ENCODE results near the gene NOX4.
"Not testable (repeated sequence)": the region's sequence is repeated elsewhere in the genome, so short reads cannot be mapped to it uniquely, and the experiment has no call there.

Gene NOX4

DNA sequence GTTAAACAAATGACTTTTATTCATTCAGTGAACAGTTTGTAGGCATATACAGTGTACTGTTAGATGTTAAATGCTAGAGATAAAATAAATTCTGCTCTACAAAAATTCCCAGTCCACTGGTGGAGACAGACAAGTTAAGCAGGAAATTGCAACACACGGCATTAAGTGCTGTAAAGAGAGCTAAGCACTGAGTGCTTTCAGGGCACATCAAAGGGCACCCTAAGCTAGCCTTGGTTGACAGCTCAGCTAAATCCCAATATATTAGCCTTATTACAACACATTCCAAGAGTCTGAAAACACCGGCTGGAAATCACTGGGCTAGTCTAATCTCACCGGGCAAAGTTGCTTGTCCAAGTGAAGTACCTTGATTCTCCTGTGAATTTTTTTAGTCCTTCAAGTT is 55.1 kb downstream of the NOX4 start:
- H3K9ac ChIP-seq (ENCODE audit: low read length), result no peak overlapping the region
- no peaks in the 10 kb centered on the region for H3K79me2 ChIP-seq (ENCODE audit: low read length)
- peaks cover 7% of the 10 kb centered on the region; the same call in 1 of the 2 replicates for H3K4me1 ChIP-seq (ENCODE audit: low read length)
- H3K4me2 ChIP-seq (ENCODE audit: low read length), result no peak overlapping the region
- no peak for TF ChIP-seq EZH2phosphoT487 (IDR thresholded peaks at IDR 0.05; ENCODE audit: low read depth)
- no peaks in the 10 kb centered on the region for H3K9me3 ChIP-seq (ENCODE audit: insufficient read depth, low read length)
- no peak overlapping the region for H3K4me3 ChIP-seq (ENCODE audit: low read length)
- H3K27ac ChIP-seq (ENCODE audit: low read length), result no peak overlapping the region
- no peaks in the 10 kb centered on the region for H3K36me3 ChIP-seq (replicated peaks; ENCODE audit: low read depth, low read length)
- H3K27me3 ChIP-seq (ENCODE audit: low read depth, low read length), result no peaks in the 10 kb centered on the region
- H2AFZ ChIP-seq (ENCODE audit: low read depth, low read length), result no peak overlapping the region
- H4K20me1 ChIP-seq (ENCODE audit: insufficient read depth, low read length), result no peaks in the 10 kb centered on the region

DNA sequence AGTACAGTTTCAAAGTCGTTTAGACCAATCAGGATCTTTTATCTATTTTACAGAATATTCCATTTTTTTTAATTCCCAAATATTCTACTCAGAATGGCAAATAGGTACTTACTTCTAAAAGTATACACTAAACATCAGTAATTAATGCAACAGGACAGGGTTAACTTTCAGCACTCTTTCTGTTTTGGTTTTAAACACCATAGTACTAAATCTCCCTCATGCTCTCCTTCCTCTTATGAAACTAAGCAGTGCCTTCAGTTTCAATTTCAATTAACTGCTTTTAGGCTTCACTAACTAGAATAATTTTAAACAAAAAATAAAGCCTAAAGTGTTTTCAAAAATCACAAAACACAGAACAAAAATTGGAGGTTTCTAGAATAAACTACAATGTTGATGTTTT is 57.9 kb downstream of the NOX4 start:
- peak overlapping the region; percentile 6; the same call in 1 of the 2 replicates for H3K4me2 ChIP-seq (ENCODE audit: low read length)
- H3K4me3 ChIP-seq (ENCODE audit: low read length), result no peak overlapping the region
- H3K9ac ChIP-seq (ENCODE audit: low read length), result no peak overlapping the region
- no peak overlapping the region for H3K27ac ChIP-seq (ENCODE audit: low read length)
- TF ChIP-seq, protein P1, sequence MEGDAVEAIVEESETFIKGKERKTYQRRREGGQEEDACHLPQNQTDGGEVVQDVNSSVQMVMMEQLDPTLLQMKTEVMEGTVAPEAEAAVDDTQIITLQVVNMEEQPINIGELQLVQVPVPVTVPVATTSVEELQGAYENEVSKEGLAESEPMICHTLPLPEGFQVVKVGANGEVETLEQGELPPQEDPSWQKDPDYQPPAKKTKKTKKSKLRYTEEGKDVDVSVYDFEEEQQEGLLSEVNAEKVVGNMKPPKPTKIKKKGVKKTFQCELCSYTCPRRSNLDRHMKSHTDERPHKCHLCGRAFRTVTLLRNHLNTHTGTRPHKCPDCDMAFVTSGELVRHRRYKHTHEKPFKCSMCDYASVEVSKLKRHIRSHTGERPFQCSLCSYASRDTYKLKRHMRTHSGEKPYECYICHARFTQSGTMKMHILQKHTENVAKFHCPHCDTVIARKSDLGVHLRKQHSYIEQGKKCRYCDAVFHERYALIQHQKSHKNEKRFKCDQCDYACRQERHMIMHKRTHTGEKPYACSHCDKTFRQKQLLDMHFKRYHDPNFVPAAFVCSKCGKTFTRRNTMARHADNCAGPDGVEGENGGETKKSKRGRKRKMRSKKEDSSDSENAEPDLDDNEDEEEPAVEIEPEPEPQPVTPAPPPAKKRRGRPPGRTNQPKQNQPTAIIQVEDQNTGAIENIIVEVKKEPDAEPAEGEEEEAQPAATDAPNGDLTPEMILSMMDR (IDR thresholded peaks at IDR 0.05; ENCODE audit: low read depth, low read length), result no peak
- no peak for TF ChIP-seq EZH2phosphoT487 (IDR thresholded peaks at IDR 0.05; ENCODE audit: low read depth)
- no peaks in the 10 kb centered on the region for H3K79me2 ChIP-seq (ENCODE audit: low read length)
- no peak overlapping the region for H2AFZ ChIP-seq (ENCODE audit: low read depth, low read length)
- no peaks in the 10 kb centered on the region for H4K20me1 ChIP-seq (ENCODE audit: insufficient read depth, low read length)
- H3K27me3 ChIP-seq (ENCODE audit: low read depth, low read length), result no peaks in the 10 kb centered on the region
- peaks cover 7% of the 10 kb centered on the region; the same call in 1 of the 2 replicates for H3K4me1 ChIP-seq (ENCODE audit: low read length)
- H3K36me3 ChIP-seq (replicated peaks; ENCODE audit: low read depth, low read length), result no peaks in the 10 kb centered on the region
- no peaks in the 10 kb centered on the region for H3K9me3 ChIP-seq (ENCODE audit: insufficient read depth, low read length)

DNA sequence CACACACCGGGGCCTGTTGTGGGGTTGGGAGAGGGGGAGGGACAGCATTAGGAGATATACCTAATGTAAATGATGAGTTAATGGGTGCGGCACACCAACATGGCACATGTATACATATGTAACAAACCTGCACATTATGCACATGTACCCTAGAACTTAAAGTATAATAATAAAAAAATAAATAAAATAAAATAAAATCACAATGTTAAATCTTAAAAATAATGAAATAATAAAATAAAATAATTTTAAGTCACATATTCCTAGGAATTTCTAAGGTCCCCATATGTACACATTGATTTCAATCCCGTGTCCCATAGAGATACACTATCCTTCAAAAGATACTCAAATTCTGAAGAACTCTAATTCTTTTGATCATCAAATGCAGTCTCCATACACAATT is 59.0 kb downstream of the NOX4 start:
- not testable (repeated sequence) for H3K9ac ChIP-seq (ENCODE audit: low read length); H4K20me1 ChIP-seq (ENCODE audit: insufficient read depth, low read length); H3K4me2 ChIP-seq (ENCODE audit: low read length); H2AFZ ChIP-seq (ENCODE audit: low read depth, low read length); H3K79me2 ChIP-seq (ENCODE audit: low read length); H3K27ac ChIP-seq (ENCODE audit: low read length); H3K27me3 ChIP-seq (ENCODE audit: low read depth, low read length); H3K36me3 ChIP-seq (replicated peaks; ENCODE audit: low read depth, low read length); H3K9me3 ChIP-seq (ENCODE audit: insufficient read depth, low read length); H3K4me3 ChIP-seq (ENCODE audit: low read length); H3K4me1 ChIP-seq (ENCODE audit: low read length)

DNA sequence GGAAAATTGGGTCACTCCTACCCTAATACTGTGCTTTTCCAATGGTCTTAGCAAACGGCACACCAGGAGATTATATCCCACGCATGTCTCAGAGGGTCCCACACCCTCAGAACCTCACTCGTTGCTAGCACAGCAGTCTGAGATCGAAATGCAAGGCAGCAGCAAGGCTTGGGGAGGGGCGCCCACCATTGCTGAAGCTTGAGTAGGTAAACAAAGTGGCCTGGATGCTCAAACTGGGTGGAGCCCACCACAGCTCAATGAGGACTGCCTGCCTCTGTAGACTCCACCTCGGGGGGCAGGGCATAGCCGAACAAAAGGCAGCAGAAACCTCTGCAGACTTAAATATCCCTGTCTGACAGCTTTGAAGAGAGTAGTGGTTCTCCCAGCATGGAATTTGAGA is 64.7 kb downstream of the NOX4 start:
- not testable (repeated sequence) for H4K20me1 ChIP-seq (ENCODE audit: insufficient read depth, low read length); H3K36me3 ChIP-seq (replicated peaks; ENCODE audit: low read depth, low read length); H3K79me2 ChIP-seq (ENCODE audit: low read length); H3K9me3 ChIP-seq (ENCODE audit: insufficient read depth, low read length); H3K9ac ChIP-seq (ENCODE audit: low read length); H3K4me2 ChIP-seq (ENCODE audit: low read length); H3K27ac ChIP-seq (ENCODE audit: low read length); H2AFZ ChIP-seq (ENCODE audit: low read depth, low read length); H3K4me1 ChIP-seq (ENCODE audit: low read length); H3K4me3 ChIP-seq (ENCODE audit: low read length); H3K27me3 ChIP-seq (ENCODE audit: low read depth, low read length)

DNA sequence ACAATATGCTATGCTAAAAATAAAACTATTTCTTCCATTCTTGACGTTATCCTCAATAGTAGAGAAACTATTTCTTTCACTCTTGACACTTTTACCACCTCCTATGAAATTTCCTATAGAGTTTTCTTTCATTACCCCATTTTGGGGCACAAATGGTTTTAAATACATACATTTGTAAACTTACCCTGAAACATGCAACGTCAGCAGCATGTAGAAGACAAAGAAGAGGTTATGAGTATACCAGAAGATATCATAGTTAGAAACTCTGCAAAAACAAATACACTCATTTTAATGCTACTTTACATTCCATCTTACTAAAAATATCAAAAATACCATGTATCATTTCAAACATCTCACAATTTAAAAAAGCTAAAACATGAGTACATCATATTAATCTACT is 69.5 kb downstream of the NOX4 start:
- H3K4me1 ChIP-seq (ENCODE audit: low read length), result no peaks in the 10 kb centered on the region
- H3K27ac ChIP-seq (ENCODE audit: low read length), result no peak overlapping the region
- H4K20me1 ChIP-seq (ENCODE audit: insufficient read depth, low read length), result no peaks in the 10 kb centered on the region
- H3K9me3 ChIP-seq (ENCODE audit: insufficient read depth, low read length), result no peaks in the 10 kb centered on the region
- H3K79me2 ChIP-seq (ENCODE audit: low read length), result no peaks in the 10 kb centered on the region
- TF ChIP-seq, protein P1 (IDR thresholded peaks at IDR 0.05; ENCODE audit: low read depth, low read length), result no peak
- TF ChIP-seq EZH2phosphoT487 (IDR thresholded peaks at IDR 0.05; ENCODE audit: low read depth), result no peak
- no peak overlapping the region for H3K4me2 ChIP-seq (ENCODE audit: low read length)
- H3K9ac ChIP-seq (ENCODE audit: low read length), result no peak overlapping the region
- H2AFZ ChIP-seq (ENCODE audit: low read depth, low read length), result no peak overlapping the region
- no peak overlapping the region for H3K4me3 ChIP-seq (ENCODE audit: low read length)
- H3K27me3 ChIP-seq (ENCODE audit: low read depth, low read length), result no peaks in the 10 kb centered on the region
- no peaks in the 10 kb centered on the region for H3K36me3 ChIP-seq (replicated peaks; ENCODE audit: low read depth, low read length)

All from OCI-LY3 (cell line).